KMS-11 (cell line): ENCODE measurements around the gene NOP9.

ENCODE experiments used
- H2AFZ ChIP-seq: fragments of 200-600 bp; sonication (generic); 2 replicates; pipeline ENCODE4 v1.6.1; 2016; ENCODE audit warnings: antibody characterized with exemption, mixed run types, low read depth
- H3K27ac ChIP-seq: fragments of 200-600 bp; sonication (generic); 2 replicates; pipeline ENCODE4 v1.6.1; 2016; ENCODE audit warnings: mild to moderate bottlenecking, mixed run types
- H3K27me3 ChIP-seq: fragments of 200-600 bp; sonication (generic); 2 replicates; pipeline ENCODE4 v1.6.1; 2017; ENCODE audit warnings: mild to moderate bottlenecking, low read depth, mixed run types, moderate library complexity; ENCODE audit not compliant: insufficient read depth
- H3K36me3 ChIP-seq: fragments of 200-600 bp; sonication (generic); 2 replicates; pipeline ENCODE4 v1.6.1; 2017; ENCODE audit warnings: mild to moderate bottlenecking, mixed run types; ENCODE audit not compliant: insufficient read depth
- H3K4me1 ChIP-seq: fragments of 200-600 bp; sonication (generic); 2 replicates; pipeline ENCODE4 v1.6.1; 2016; ENCODE audit warnings: mild to moderate bottlenecking, low read depth, mixed run types; ENCODE audit not compliant: poor library complexity, severe bottlenecking
- H3K4me2 ChIP-seq: fragments of 200-600 bp; sonication (generic); 2 replicates; pipeline ENCODE4 v1.7.0; 2016; ENCODE audit warnings: mild to moderate bottlenecking, mixed run types
- H3K4me3 ChIP-seq: fragments of 200-600 bp; sonication (generic); IDR thresholded peaks from 2 replicates; pipeline ENCODE4 v1.6.1; 2017; ENCODE audit warnings: low read depth, low read length, mixed read lengths; ENCODE audit not compliant: insufficient read depth
- H3K79me2 ChIP-seq: fragments of 200-600 bp; sonication (generic); 2 replicates; pipeline ENCODE4 v1.6.1; 2016; ENCODE audit warnings: low read depth, mixed run types; ENCODE audit not compliant: insufficient read depth
- H3K9ac ChIP-seq: fragments of 200-600 bp; sonication (generic); 2 replicates; pipeline ENCODE4 v1.6.1; 2016; ENCODE audit warnings: mild to moderate bottlenecking, mixed run types
- H4K20me1 ChIP-seq: fragments of 200-600 bp; sonication (generic); 2 replicates; pipeline ENCODE4 v1.6.1; 2016; ENCODE audit warnings: mild to moderate bottlenecking, mixed run types; ENCODE audit not compliant: insufficient read depth
- CTCF ChIP-seq: fragments of 200-600 bp; sonication (generic); conservative IDR thresholded peaks from 2 replicates; pipeline ENCODE4 v1.6.1; 2017; ENCODE audit warnings: low read depth, mild to moderate bottlenecking, antibody characterized with exemption, low read length, moderate library complexity, mixed read lengths

NOP9 gene

GRCh38 chr14:24253936-24254335, 45.7 kb upstream of the NOP9 start:
- H4K20me1 ChIP-seq = no peaks in the 10 kb centered on the region
- no peaks in the 10 kb centered on the region for H3K79me2 ChIP-seq
- no peak overlapping the region for H3K4me3 ChIP-seq
- H3K36me3 ChIP-seq = no peaks in the 10 kb centered on the region
- no peaks in the 10 kb centered on the region for H3K4me1 ChIP-seq
- H3K9ac ChIP-seq = no peak overlapping the region
- no peaks in the 10 kb centered on the region for H3K27me3 ChIP-seq
- H3K27ac ChIP-seq = no peak overlapping the region
- no peak overlapping the region for H2AFZ ChIP-seq
- no peak for TF ChIP-seq CTCF
- H3K4me2 ChIP-seq = no peak overlapping the region

DNA sequence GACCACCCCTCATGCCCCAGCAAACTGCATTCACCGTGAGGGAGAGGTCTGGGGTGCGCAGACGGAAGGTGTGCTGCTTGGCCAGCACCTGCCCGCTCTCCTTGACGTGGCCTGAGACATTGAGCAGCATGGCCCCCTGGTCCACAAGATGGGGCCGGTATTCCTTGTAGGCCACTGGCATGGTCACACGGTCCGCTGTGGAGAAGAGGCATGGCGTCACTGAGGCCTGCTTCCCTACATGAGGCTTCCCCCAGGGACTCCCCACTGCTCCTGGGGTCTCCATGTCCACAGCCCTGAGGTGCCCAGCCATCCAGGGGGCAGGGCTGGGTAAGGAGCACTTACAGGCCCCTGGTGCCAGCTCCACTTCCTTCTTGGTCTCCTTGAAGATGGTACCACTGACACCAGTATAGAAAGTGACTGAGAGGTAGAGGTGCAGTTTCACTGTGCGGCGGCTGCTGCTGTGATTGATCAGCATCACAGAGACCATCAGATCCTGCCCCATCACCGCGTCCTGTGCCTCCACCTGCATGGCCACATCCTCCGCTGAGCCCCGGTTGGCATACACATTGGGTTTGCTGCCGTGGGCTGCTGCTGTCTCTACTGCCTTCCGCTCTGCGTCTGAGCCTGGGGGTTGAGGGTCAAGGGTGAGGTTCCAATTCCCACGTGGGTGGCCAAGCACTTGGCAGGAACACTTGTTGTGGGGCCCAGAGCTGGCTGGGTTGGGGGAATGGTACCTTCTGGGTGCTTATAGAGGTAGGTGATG, 44.8 kb upstream of the NOP9 start:
- H3K4me1 ChIP-seq = no peaks in the 10 kb centered on the region
- H3K9ac ChIP-seq = no peak overlapping the region
- no peak for TF ChIP-seq CTCF
- H3K79me2 ChIP-seq = no peaks in the 10 kb centered on the region
- no peaks in the 10 kb centered on the region for H3K27me3 ChIP-seq
- no peak overlapping the region for H3K4me2 ChIP-seq
- H2AFZ ChIP-seq = no peak overlapping the region
- H3K36me3 ChIP-seq = no peaks in the 10 kb centered on the region
- no peak overlapping the region for H3K27ac ChIP-seq
- no peak overlapping the region for H3K4me3 ChIP-seq
- no peaks in the 10 kb centered on the region for H4K20me1 ChIP-seq

- H3K4me3 ChIP-seq = no peak overlapping the region
- no peaks in the 10 kb centered on the region for H4K20me1 ChIP-seq
- H3K36me3 ChIP-seq = no peaks in the 10 kb centered on the region
- H3K4me2 ChIP-seq = no peak overlapping the region
- no peaks in the 10 kb centered on the region for H3K27me3 ChIP-seq
- no peaks in the 10 kb centered on the region for H3K4me1 ChIP-seq
- H3K79me2 ChIP-seq = no peaks in the 10 kb centered on the region
- no peak overlapping the region for H2AFZ ChIP-seq
- H3K9ac ChIP-seq = no peak overlapping the region
- TF ChIP-seq CTCF = no peak
- H3K27ac ChIP-seq = no peak overlapping the region
These were observed 44.2 kb upstream of the NOP9 start for GRCh38 chr14:24255438-24255837.

DNA sequence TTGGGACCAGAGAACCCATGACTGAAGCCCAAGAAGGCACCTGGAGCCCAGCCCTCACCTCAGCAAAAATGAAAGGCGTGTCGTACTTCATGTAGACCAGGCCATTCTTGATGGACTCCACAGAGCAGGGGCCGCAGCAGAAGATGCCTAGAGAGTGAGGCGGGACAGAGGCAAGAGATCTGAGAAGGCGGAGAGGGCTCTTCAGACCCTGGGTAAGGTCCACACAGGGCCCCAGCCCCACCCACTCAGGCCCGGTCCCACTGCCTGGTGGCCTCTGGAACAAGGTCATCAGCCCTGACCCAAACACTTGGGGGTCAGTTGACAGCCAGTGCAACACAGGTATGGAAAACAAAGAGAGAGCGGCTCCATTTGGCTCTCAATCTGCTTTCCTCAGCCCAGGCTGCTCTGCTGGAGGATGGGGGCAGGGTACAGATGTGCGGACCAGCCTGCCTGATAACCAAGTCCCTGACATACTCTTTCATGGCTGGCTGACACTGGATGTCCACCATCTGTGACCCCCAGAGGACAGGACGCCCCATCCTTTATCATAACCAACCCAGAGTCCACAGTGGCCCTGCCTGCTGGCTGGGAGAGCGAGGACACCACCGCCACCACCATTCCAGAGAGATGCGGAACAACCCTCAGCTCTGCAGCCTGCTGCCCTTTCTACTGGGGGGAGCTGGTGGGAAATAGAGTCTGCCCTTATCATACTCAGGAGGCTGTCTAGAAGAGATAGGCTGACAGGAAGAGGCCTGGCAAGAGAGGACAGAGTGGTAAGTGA, 43.5 kb upstream of the NOP9 start:
- no peaks in the 10 kb centered on the region for H3K79me2 ChIP-seq
- H3K27ac ChIP-seq = no peak overlapping the region
- no peaks in the 10 kb centered on the region for H3K27me3 ChIP-seq
- H4K20me1 ChIP-seq = no peaks in the 10 kb centered on the region
- no peak overlapping the region for H2AFZ ChIP-seq
- no peak overlapping the region for H3K4me2 ChIP-seq
- no peak overlapping the region for H3K9ac ChIP-seq
- no peaks in the 10 kb centered on the region for H3K4me1 ChIP-seq
- no peak for TF ChIP-seq CTCF
- no peak overlapping the region for H3K4me3 ChIP-seq
- H3K36me3 ChIP-seq = no peaks in the 10 kb centered on the region
